Measurements from ENCODE around the gene WDR18. TPM values are rescaled to one million over a fixed set of nuclear protein-coding genes. Genes with fewer than 3 reads are reported as not detected.

Gene WDR18
- total RNA-seq, 1 donor from 2014 or later, result 38.6 TPM

DNA sequence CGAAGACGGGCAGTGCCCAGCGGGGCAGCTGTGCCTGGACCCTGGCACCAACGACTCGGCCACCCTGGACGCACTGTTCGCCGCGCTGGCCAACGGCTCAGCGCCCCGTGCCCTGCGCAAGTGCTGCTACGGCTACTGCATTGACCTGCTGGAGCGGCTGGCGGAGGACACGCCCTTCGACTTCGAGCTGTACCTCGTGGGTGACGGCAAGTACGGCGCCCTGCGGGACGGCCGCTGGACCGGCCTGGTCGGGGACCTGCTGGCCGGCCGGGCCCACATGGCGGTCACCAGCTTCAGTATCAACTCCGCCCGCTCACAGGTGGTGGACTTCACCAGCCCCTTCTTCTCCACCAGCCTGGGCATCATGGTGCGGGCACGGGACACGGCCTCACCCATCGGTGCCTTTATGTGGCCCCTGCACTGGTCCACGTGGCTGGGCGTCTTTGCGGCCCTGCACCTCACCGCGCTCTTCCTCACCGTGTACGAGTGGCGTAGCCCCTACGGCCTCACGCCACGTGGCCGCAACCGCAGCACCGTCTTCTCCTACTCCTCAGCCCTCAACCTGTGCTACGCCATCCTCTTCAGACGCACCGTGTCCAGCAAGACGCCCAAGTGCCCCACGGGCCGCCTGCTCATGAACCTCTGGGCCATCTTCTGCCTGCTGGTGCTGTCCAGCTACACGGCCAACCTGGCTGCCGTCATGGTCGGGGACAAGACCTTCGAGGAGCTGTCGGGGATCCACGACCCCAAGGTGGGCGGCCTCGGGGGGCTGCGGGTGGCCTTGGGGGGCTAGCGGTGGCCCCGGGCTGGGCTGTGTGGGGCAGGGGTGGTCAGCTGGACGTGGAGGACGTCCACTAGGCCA lies 20.9 kb downstream of the WDR18 start:
- DNase-seq (ENCODE audit: low spot score), result no peak
- Mint-ChIP-seq H3K9me3 (no peaks in the 10 kb centered on the region), H3K27me3 (ENCODE audit: insufficient read depth, low read depth) (peaks cover 6% of the 10 kb centered on the region), H3K4me1 (no peaks in the 10 kb centered on the region), H3K4me3 (no peak overlapping the region), H3K27ac (peak overlapping the region; percentile 82), H3K36me3 (no peaks in the 10 kb centered on the region)
- H3K9me3 ChIP-seq (ENCODE audit: low read depth), result no peaks in the 10 kb centered on the region
- H3K4me2 ChIP-seq, result no peak overlapping the region
- TF ChIP-seq EZH2phosphoT487 (IDR thresholded peaks at IDR 0.05) (no peak), EZH2 (IDR thresholded peaks at IDR 0.05) (no peak)
- TF ChIP-seq, protein P1, sequence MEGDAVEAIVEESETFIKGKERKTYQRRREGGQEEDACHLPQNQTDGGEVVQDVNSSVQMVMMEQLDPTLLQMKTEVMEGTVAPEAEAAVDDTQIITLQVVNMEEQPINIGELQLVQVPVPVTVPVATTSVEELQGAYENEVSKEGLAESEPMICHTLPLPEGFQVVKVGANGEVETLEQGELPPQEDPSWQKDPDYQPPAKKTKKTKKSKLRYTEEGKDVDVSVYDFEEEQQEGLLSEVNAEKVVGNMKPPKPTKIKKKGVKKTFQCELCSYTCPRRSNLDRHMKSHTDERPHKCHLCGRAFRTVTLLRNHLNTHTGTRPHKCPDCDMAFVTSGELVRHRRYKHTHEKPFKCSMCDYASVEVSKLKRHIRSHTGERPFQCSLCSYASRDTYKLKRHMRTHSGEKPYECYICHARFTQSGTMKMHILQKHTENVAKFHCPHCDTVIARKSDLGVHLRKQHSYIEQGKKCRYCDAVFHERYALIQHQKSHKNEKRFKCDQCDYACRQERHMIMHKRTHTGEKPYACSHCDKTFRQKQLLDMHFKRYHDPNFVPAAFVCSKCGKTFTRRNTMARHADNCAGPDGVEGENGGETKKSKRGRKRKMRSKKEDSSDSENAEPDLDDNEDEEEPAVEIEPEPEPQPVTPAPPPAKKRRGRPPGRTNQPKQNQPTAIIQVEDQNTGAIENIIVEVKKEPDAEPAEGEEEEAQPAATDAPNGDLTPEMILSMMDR (IDR thresholded peaks at IDR 0.05), result no peak
- H3K4me3 ChIP-seq, result no peak overlapping the region
- peaks cover 6% of the 10 kb centered on the region for H3F3A ChIP-seq (ENCODE audit: low read depth)
- no peak overlapping the region for H3K9ac ChIP-seq
- no peak overlapping the region for H3K27ac ChIP-seq
- H3K79me2 ChIP-seq (ENCODE audit: low read depth), result no peaks in the 10 kb centered on the region
- H2AFZ ChIP-seq (replicated peaks), result no peak overlapping the region
- peaks cover 3% of the 10 kb centered on the region for H3K4me1 ChIP-seq
- peaks cover 21% of the 10 kb centered on the region for H3K27me3 ChIP-seq
- H4K20me1 ChIP-seq (ENCODE audit: low read depth), result no peaks in the 10 kb centered on the region
- H3K36me3 ChIP-seq, result no peaks in the 10 kb centered on the region

DNA sequence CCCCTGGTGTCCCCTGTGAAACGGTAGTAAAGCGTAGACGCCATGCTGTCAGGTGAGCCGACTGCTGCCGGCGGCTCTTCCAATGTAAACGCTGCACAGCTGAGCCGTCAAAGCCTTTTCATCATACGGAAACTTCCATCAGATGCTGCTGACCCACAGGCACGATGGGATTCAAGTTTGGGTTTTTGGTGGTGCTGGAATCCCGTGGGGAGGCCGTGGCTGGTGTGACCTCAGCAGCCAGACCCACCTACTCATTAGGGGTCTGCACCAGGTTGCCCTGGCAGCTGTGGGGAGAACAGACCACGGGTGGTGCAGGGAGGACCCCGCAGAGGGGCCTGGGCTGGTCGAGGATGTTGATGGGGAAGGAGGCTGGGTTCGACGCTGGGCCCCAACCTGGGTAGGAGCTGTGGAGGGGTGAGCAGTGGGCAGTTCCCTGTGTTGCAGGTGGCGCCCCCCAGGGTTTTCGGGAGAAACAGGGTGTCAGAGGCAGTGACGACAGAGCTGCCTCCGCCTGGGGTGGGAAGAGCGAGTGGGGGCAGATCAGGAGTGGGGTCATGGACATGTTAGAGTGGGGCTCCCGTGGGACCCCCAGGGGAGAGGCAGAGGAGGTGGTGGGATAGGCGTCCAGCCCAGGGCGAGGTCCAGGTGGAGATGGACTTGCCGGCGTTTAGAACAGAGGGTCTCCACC lies 22.7 kb downstream of the WDR18 start:
- no peaks in the 10 kb centered on the region for H3K9me3 Mint-ChIP-seq
- H2AFZ ChIP-seq (replicated peaks), result no peak overlapping the region
- no peaks in the 10 kb centered on the region for H3K4me1 Mint-ChIP-seq
- H3K4me3 Mint-ChIP-seq, result no peak overlapping the region
- no peaks in the 10 kb centered on the region for H3K36me3 Mint-ChIP-seq
- no peak overlapping the region for H3K27ac ChIP-seq
- H3K36me3 ChIP-seq, result no peaks in the 10 kb centered on the region
- DNase-seq (ENCODE audit: low spot score), result no peak
- no peaks in the 10 kb centered on the region for H3K27me3 Mint-ChIP-seq (ENCODE audit: insufficient read depth, low read depth)
- no peaks in the 10 kb centered on the region for H3K79me2 ChIP-seq (ENCODE audit: low read depth)
- no peaks in the 10 kb centered on the region for H4K20me1 ChIP-seq (ENCODE audit: low read depth)
- no peak overlapping the region for H3K27ac Mint-ChIP-seq
- no peaks in the 10 kb centered on the region for H3F3A ChIP-seq (ENCODE audit: low read depth)
- H3K9ac ChIP-seq, result no peak overlapping the region
- H3K27me3 ChIP-seq, result peaks cover 3% of the 10 kb centered on the region
- no peak overlapping the region for H3K4me3 ChIP-seq
- TF ChIP-seq, protein P1 (IDR thresholded peaks at IDR 0.05), result no peak
- no peak for TF ChIP-seq EZH2 (IDR thresholded peaks at IDR 0.05)
- no peak for TF ChIP-seq EZH2phosphoT487 (IDR thresholded peaks at IDR 0.05)
- H3K9me3 ChIP-seq (ENCODE audit: low read depth), result no peaks in the 10 kb centered on the region
- no peaks in the 10 kb centered on the region for H3K4me1 ChIP-seq
- no peak overlapping the region for H3K4me2 ChIP-seq

DNA sequence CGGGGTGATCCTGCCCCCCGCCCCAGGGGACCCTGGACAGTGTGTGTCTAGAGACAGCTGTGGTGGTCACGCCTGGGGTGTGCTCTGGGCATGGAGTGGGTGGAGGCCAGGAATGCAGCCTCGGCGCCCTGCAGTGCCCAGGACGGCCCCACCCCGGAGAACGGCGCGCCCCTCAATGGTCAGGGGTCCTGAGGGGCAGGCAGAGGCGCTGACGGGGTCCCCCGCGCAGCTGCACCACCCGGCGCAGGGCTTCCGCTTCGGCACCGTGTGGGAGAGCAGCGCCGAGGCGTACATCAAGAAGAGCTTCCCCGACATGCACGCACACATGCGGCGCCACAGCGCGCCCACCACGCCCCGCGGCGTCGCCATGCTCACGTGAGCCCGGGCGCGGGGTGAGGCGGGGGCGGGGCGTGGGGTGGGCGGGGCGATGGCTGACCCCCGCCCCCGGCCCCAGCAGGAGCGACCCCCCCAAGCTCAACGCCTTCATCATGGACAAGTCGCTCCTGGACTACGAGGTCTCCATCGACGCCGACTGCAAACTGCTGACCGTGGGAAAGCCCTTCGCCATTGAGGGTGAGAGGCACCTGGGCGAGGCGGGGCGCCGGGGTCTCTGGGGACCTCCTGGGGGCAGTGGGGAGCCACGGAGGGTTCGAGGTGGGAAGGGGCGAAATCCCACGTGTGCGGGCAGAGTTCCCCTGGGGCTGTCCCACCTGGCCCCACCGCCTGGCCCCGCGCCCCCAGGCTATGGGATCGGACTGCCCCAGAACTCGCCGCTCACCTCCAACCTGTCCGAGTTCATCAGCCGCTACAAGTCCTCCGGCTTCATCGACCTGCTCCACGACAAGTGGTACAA lies 23.5 kb downstream of the WDR18 start:
- H3K27ac Mint-ChIP-seq, result no peak overlapping the region
- Histone ChIP-seq H3K27ac (no peak overlapping the region), H3K36me3 (no peaks in the 10 kb centered on the region), H3K9ac (no peak overlapping the region), H3K9me3 (ENCODE audit: low read depth) (no peaks in the 10 kb centered on the region), H3K79me2 (ENCODE audit: low read depth) (no peaks in the 10 kb centered on the region), H3F3A (ENCODE audit: low read depth) (no peaks in the 10 kb centered on the region), H3K4me3 (no peak overlapping the region), H2AFZ (replicated peaks) (no peak overlapping the region), H3K4me1 (no peaks in the 10 kb centered on the region), H3K4me2 (no peak overlapping the region), H4K20me1 (ENCODE audit: low read depth) (no peaks in the 10 kb centered on the region), H3K27me3 (no peaks in the 10 kb centered on the region)
- no peaks in the 10 kb centered on the region for H3K9me3 Mint-ChIP-seq
- no peaks in the 10 kb centered on the region for H3K36me3 Mint-ChIP-seq
- no peaks in the 10 kb centered on the region for H3K4me1 Mint-ChIP-seq
- TF ChIP-seq EZH2 (IDR thresholded peaks at IDR 0.05), result no peak
- TF ChIP-seq, protein P1 (IDR thresholded peaks at IDR 0.05), result no peak
- TF ChIP-seq EZH2phosphoT487 (IDR thresholded peaks at IDR 0.05), result no peak
- DNase-seq (ENCODE audit: low spot score), result no peak
- no peak overlapping the region for H3K4me3 Mint-ChIP-seq
- no peaks in the 10 kb centered on the region for H3K27me3 Mint-ChIP-seq (ENCODE audit: insufficient read depth, low read depth)

Data from neural progenitor cell (in vitro differentiated cells).